K562 (cell line): ENCODE measurements around the gene USP32. TPM values are rescaled to one million over a fixed set of nuclear protein-coding genes. Genes with fewer than 3 reads are reported as not detected.

Experiments used
- ATAC-seq: fragments of 200-7000 bp; cut with Tn5 transposase; 3 replicates; pipeline ENCODE4 v1.9.1; 2020; ENCODE audit warnings: moderate library complexity
- BruUV-seq: library from RNA; stranded (reverse); fragments of 400-500 nt; replicated peaks from 2 replicates; lab custom pipeline; 2021; lab: Mats Ljungman, UMichigan
- CTCF ChIA-PET: fragments of 300-600 bp; formaldehyde crosslinking; extraction: SDS; loops from one replicate; lab custom pipeline; 2021; ENCODE audit warnings: low intra/inter-chr PET ratio; lab: Yijun Ruan, JAX
- POLR2A ChIA-PET: fragments of 300-600, 350-650 bp; sonication (Branson Sonifier 250); formaldehyde crosslinking; extraction: SDS; loops from one replicate; lab custom pipeline; 2021; ENCODE audit warnings: antibody characterized with exemption, inconsistent platforms; lab: Yijun Ruan, JAX
- DNase-seq, 4 experiments: peaks; one replicate each; pipeline versions ENCODE4 v3.0.0 to v3.0.0-alpha.2; 2011 to 2018; ENCODE audit warnings: low spot score in 3 of 4, mixed read lengths in 3 of 4; ENCODE audit errors: extremely low read depth in 1 of 4
- FAIRE-seq: peaks from 2 replicates; lab custom pipeline; 2011; peaks lifted over from hg19 to GRCh38; lab: Jason Lieb, UNC
- H2AFZ ChIP-seq: 2 replicates; pipeline ENCODE4 v1.6.0; 2011; ENCODE audit warnings: low read depth, low read length, control low read depth, inconsistent platforms
- H3K27ac ChIP-seq: fragments of 200-600 bp; 3 replicates; pipeline ENCODE4 v1.8.0; 2011; ENCODE audit warnings: low read depth, mild to moderate bottlenecking, control low read depth, inconsistent platforms, low read length, moderate library complexity, mixed read lengths; ENCODE audit errors: extremely low read depth
- H3K27me3 ChIP-seq, 2 experiments: fragments of 300-600 bp in 1 of 2; 2 replicates in 1 of 2; 3 replicates in 1 of 2; pipeline versions ENCODE4 v1.6.0 to v1.8.0; 2011; ENCODE audit warnings: inconsistent platforms in 2 of 2, low read length in 2 of 2, mild to moderate bottlenecking in 1 of 2, mixed read lengths in 1 of 2, moderate library complexity in 1 of 2; ENCODE audit not compliant: control insufficient read depth in 2 of 2, insufficient read depth in 2 of 2
- H3K36me3 ChIP-seq: fragments of 300-600 bp; 3 replicates; pipeline ENCODE4 v1.8.0; 2011; ENCODE audit warnings: mild to moderate bottlenecking, low read length, inconsistent platforms; ENCODE audit not compliant: control insufficient read depth, insufficient read depth
- H3K4me1 ChIP-seq, 2 experiments: fragments of 200-600 bp in 1 of 2; replicated peaks in 1 of 2; 2 replicates in 1 of 2; 3 replicates in 1 of 2; pipeline versions ENCODE4 v1.5.1 to v1.8.0; 2011; ENCODE audit warnings: inconsistent platforms in 2 of 2, low read length in 2 of 2, mild to moderate bottlenecking in 1 of 2, mixed read lengths in 1 of 2, moderate library complexity in 1 of 2; ENCODE audit not compliant: control insufficient read depth in 2 of 2, insufficient read depth in 2 of 2
- H3K4me2 ChIP-seq: 2 replicates; pipeline ENCODE4 v1.6.1; 2011; ENCODE audit warnings: low read length, control low read depth, inconsistent platforms, mixed read lengths; ENCODE audit not compliant: insufficient read depth
- H3K4me3 ChIP-seq: fragments of 200-600 bp; sonication (generic), shearing (Covaris generic); 2 replicates; pipeline ENCODE4 v1.5.1; 2016; ENCODE audit warnings: control low read depth, inconsistent platforms
- H3K79me2 ChIP-seq: fragments of 200-600 bp; 3 replicates; pipeline ENCODE4 v1.8.0; 2011; ENCODE audit warnings: low read length, inconsistent platforms; ENCODE audit not compliant: control insufficient read depth, insufficient read depth
- H3K9ac ChIP-seq, 2 experiments: 2 replicates each; pipeline versions ENCODE4 v1.6.0 to v1.6.1; 2011; ENCODE audit warnings: low read depth in 2 of 2, low read length in 2 of 2, control low read depth in 1 of 2, inconsistent platforms in 1 of 2, mild to moderate bottlenecking in 1 of 2, mixed read lengths in 1 of 2; ENCODE audit not compliant: insufficient read depth in 1 of 2
- H3K9me1 ChIP-seq: one replicate; pipeline ENCODE4 v1.6.0; 2011; ENCODE audit warnings: inconsistent platforms, mild to moderate bottlenecking, low read length, moderate library complexity; ENCODE audit not compliant: control insufficient read depth, insufficient read depth
- H3K9me3 ChIP-seq: replicated peaks from 2 replicates; pipeline ENCODE4 v1.5.1; 2011; ENCODE audit warnings: low read depth, low read length, inconsistent platforms; ENCODE audit not compliant: control insufficient read depth, insufficient read depth
- H4K20me1 ChIP-seq: replicated peaks from 2 replicates; pipeline ENCODE4 v1.6.1; 2011; ENCODE audit warnings: low read length, inconsistent platforms, mixed read lengths; ENCODE audit not compliant: control insufficient read depth, insufficient read depth
- ATF7 ChIP-seq: fragments of 450-650 bp; IDR thresholded peaks from 2 replicates; pipeline ENCODE4 v1.7.1; 2014; ENCODE audit warnings: mild to moderate bottlenecking, moderate library complexity
- CC2D1A ChIP-seq: fragments of 450-650 bp; IDR thresholded peaks from 2 replicates; pipeline ENCODE4 v1.6.1; 2017; ENCODE audit warnings: mild to moderate bottlenecking
- CREM ChIP-seq: IDR thresholded peaks from 2 replicates; pipeline ENCODE4 v1.6.1; 2014; ENCODE audit warnings: antibody characterized with exemption, low read depth
- MAFG ChIP-seq: fragments of 450-650 bp; conservative IDR thresholded peaks from 2 replicates; pipeline ENCODE4 v1.6.1; 2016; ENCODE audit warnings: missing genetic modification characterization, missing compliant biosample characterization
- MYC ChIP-seq, 2 experiments: fragments of 250-450 bp in 1 of 2; sonication (Bioruptor Pico) in 1 of 2; IDR thresholded peaks; 2 replicates each; pipeline versions ENCODE4 v1.5.1 to v1.6.1; 2012 to 2021; ENCODE audit warnings: low read depth in 2 of 2, borderline replicate concordance in 1 of 2, improper control_type of control experiment in 1 of 2, low read length in 1 of 2, mild to moderate bottlenecking in 1 of 2, moderate library complexity in 1 of 2
- NFIC ChIP-seq: fragments of 450-650 bp; IDR thresholded peaks from 2 replicates; pipeline ENCODE4 v1.6.1; 2017; ENCODE audit warnings: mild to moderate bottlenecking, inconsistent platforms
- RB1 ChIP-seq: fragments of 450-650 bp; IDR thresholded peaks from 2 replicates; pipeline ENCODE4 v1.6.1; 2017; ENCODE audit warnings: low read depth, mild to moderate bottlenecking
- RCOR1 ChIP-seq, 2 experiments: IDR thresholded peaks; 2 replicates each; pipeline ENCODE4 v1.6.1; 2012; ENCODE audit warnings: low read depth in 2 of 2, low read length in 2 of 2, borderline replicate concordance in 1 of 2, improper control_type of control experiment in 1 of 2
- SNIP1 ChIP-seq: fragments of 450-650 bp; IDR thresholded peaks from 2 replicates; pipeline ENCODE4 v1.7.1; 2017; ENCODE audit warnings: low read depth, mild to moderate bottlenecking
- STAG1 ChIP-seq: sonication (generic); formaldehyde crosslinking; IDR thresholded peaks from 2 replicates; pipeline ENCODE4 v1.5.0; 2020; ENCODE audit warnings: missing genetic modification reagents, borderline replicate concordance
- WGBS: fragments of 100-300 bp; shearing (Covaris generic); methylation state at CpG from one replicate; pipeline ENCODE4 v1.1.6; 2016; ENCODE audit warnings: low coverage, mixed read lengths; ENCODE audit not compliant: insufficient coverage; ENCODE audit errors: missing lambda C conversion rate; 5-methylcytosine and 5-hydroxymethylcytosine counted together
- in situ Hi-C: fragments of 300-500 bp; cut with MboI; formaldehyde crosslinking; loops from 4 replicates; pipeline ENCODE4 v1.15.0; 2018; ENCODE audit warnings: inconsistent platforms, mixed read lengths
- intact Hi-C: fragments of 100-400 bp; cut with micrococcal nuclease; formaldehyde crosslinking; loops from 2 replicates; pipeline ENCODE4 v1.14.2; 2022
- polyA plus RNA-seq, 8 experiments: library from polyadenylated mRNA; depleted of rRNA in 4 of 8; stranded (reverse) in 5 of 8; unstranded in 3 of 8; fragments of >200 nt; fragmentation: Nextera tagmentation in 2 of 8; fragmentation: Illumina TruSeq in 1 of 8; extraction: Ambion mirVana in 2 of 8; extraction: Trizol in 1 of 8; gene quantifications; 2 replicates each; pipeline versions ENCODE4 v1.2.1 to v1.2.3, GENCODE V29; 2011 to 2014; ENCODE audit warnings: inconsistent platforms in 1 of 8, missing spikeins in 1 of 8
- total RNA-seq, 7 experiments: library from RNA; depleted of rRNA in 6 of 7; stranded (reverse); fragments of >200 nt in 6 of 7; fragmentation: Illumina TruSeq in 2 of 7; extraction: Trizol in 2 of 7; gene quantifications; 2 replicates each; pipeline versions ENCODE4 v1.2.1 to v1.2.3, GENCODE V29; 2011 to 2021; ENCODE audit warnings: low replicate concordance in 1 of 7
- TF ChIP-seq, protein P1 (sequence below): fragments of 200-800 bp; sonication (Bioruptor generic); IDR thresholded peaks from 2 replicates; pipeline ENCODE4 v1.6.1; 2017; ENCODE audit warnings: missing genetic modification characterization, missing compliant biosample characterization
- TF ChIP-seq, protein P2 (sequence below), 3 experiments: fragments of 200-800 bp in 1 of 3; fragments of 250-450 bp in 1 of 3; fragments of 450-650 bp in 1 of 3; sonication (Bioruptor Pico) in 1 of 3; sonication (Bioruptor generic) in 1 of 3; formaldehyde crosslinking in 1 of 3; IDR thresholded peaks; 2 replicates each; pipeline versions ENCODE4 v1.6.1 to v1.8.0; 2016 to 2022; ENCODE audit warnings: mild to moderate bottlenecking in 2 of 3, missing genetic modification characterization in 2 of 3, missing compliant biosample characterization in 1 of 3, moderate library complexity in 1 of 3
- TF ChIP-seq, protein P3 (sequence below): IDR thresholded peaks from 2 replicates; pipeline ENCODE4 v1.6.1; 2016; ENCODE audit warnings: missing genetic modification characterization, missing compliant biosample characterization

The USP32 gene
- total and polyA plus RNA-seq, 9 of the 15 experiments (the other 6 are each of a cell fraction or from before 2014, with no cell fraction given), result 18.0 to 69.3 (median 47.1) TPM

DNA sequence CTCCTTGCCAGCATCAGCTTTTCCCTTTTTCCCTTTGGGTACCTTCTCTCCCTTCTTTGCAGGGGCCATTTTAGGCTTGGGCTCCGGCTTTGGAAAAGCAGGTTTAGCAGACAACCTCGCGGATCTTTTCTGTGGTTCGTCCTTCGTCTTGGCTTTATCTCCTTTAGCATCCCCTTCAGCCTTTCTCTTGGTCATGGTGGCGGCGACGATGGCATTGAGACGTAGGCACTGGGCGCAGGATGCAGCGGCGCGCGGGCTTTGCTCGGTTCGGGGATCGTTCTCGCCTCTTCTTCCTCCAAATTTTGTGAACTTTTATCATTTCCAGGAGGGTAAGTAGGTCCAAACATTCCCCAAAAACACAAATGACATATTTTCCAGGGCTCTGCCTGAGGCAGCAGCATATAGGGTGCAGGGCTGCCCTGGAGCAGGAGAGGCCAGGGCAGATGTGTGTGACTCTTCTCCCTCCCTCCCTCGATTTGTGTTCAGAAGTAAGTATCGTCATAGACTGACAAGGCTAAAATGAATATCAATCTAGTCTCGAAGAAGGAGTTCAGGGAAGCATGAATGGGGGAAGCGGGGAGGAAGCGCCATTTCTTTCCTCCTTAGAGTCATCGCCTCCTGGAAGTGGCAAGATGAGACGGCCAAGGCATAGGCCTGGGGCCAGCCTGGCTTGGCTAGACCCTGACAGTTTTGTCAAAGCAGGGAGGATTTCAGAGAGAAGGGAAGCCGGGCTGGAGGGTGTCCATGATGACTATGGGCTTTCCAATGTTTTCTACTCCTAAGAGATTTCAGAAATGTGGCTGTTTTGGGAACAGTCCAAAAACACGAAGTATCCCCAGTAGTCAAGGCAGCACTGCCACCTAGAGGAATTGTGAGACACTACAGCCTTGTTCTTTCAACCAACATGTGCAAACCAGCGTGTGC, 43.6 kb upstream of the USP32 start:
- no peak overlapping the region for H3K27ac ChIP-seq
- no peaks in the 10 kb centered on the region for H3K9me1 ChIP-seq
- no peaks in the 10 kb centered on the region for H4K20me1 ChIP-seq
- ChIA-PET POLR2A (no interaction called here), CTCF (interaction anchor here (0.6 to 1.6 kb wide), 4 partner anchors 120 to 359 kb away, joined by 5 to 14 read pairs (median 8); no protein-coding TSS in a partner anchor)
- peak overlapping the region; percentile 45; the same call in 1 of the 2 replicates for H3K4me2 ChIP-seq
- peak overlapping the region; percentile 80 for H2AFZ ChIP-seq
- FAIRE-seq (peak; percentile 92), DNase-seq (peak; percentile 65 to 87 (median 71)), ATAC-seq (peak; percentile 84)
- no peak overlapping the region for H3K4me3 ChIP-seq
- 58% methylated on average over 23 of the region's 28 CpGs for WGBS
- no TSS peak for BruUV-seq
- peaks cover 3% of the 10 kb centered on the region in 2 experiments; a peak in 3 of 5 replicates for H3K4me1 ChIP-seq
- in situ Hi-C loops (no loop called here), intact Hi-C loops (loop anchor here (1.0 to 5.0 kb wide), 4 partner anchors 121 to 292 kb away; no protein-coding TSS in a partner anchor)
- H3K79me2 ChIP-seq, result no peaks in the 10 kb centered on the region
- H3K9me3 ChIP-seq, result peaks cover 9% of the 10 kb centered on the region; the same call in 1 of the 2 replicates
- H3K27me3 ChIP-seq, result no peaks in the 10 kb centered on the region
- H3K9ac ChIP-seq, result no peak overlapping the region
- no peaks in the 10 kb centered on the region for H3K36me3 ChIP-seq
- peak; percentile 32; the same call in 1 of the 2 replicates for TF ChIP-seq ATF7
- TF ChIP-seq MAFG, result peak; percentile 45
- TF ChIP-seq NFIC, result peak; percentile 98
- TF ChIP-seq STAG1 (CRISPR knock-in tag), result peak; percentile 81; the same call in 1 of the 2 replicates
- TF ChIP-seq, protein P1, sequence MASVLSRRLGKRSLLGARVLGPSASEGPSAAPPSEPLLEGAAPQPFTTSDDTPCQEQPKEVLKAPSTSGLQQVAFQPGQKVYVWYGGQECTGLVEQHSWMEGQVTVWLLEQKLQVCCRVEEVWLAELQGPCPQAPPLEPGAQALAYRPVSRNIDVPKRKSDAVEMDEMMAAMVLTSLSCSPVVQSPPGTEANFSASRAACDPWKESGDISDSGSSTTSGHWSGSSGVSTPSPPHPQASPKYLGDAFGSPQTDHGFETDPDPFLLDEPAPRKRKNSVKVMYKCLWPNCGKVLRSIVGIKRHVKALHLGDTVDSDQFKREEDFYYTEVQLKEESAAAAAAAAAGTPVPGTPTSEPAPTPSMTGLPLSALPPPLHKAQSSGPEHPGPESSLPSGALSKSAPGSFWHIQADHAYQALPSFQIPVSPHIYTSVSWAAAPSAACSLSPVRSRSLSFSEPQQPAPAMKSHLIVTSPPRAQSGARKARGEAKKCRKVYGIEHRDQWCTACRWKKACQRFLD (CRISPR knock-in tag), result peak; percentile 28; the same call in 1 of the 2 replicates
- peak; percentile 62; the same call in 1 of the 2 replicates for TF ChIP-seq MYC (IDR thresholded peaks at IDR 0.05; ENCODE audit: low read depth, low read length)
- no peak for TF ChIP-seq MYC (CRISPR knock-in tag; IDR thresholded peaks at IDR 0.05; ENCODE audit: borderline replicate concordance, low read depth)
- TF ChIP-seq, protein P2, sequence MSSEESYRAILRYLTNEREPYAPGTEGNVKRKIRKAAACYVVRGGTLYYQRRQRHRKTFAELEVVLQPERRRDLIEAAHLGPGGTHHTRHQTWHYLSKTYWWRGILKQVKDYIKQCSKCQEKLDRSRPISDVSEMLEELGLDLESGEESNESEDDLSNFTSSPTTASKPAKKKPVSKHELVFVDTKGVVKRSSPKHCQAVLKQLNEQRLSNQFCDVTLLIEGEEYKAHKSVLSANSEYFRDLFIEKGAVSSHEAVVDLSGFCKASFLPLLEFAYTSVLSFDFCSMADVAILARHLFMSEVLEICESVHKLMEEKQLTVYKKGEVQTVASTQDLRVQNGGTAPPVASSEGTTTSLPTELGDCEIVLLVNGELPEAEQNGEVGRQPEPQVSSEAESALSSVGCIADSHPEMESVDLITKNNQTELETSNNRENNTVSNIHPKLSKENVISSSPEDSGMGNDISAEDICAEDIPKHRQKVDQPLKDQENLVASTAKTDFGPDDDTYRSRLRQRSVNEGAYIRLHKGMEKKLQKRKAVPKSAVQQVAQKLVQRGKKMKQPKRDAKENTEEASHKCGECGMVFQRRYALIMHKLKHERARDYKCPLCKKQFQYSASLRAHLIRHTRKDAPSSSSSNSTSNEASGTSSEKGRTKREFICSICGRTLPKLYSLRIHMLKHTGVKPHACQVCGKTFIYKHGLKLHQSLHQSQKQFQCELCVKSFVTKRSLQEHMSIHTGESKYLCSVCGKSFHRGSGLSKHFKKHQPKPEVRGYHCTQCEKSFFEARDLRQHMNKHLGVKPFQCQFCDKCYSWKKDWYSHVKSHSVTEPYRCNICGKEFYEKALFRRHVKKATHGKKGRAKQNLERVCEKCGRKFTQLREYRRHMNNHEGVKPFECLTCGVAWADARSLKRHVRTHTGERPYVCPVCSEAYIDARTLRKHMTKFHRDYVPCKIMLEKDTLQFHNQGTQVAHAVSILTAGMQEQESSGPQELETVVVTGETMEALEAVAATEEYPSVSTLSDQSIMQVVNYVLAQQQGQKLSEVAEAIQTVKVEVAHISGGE (CRISPR knock-in tag; IDR thresholded peaks at IDR 0.05), result peak in 1 of 3 experiments; percentile 62; a peak in 2 of 6 replicates
- peak; percentile 70; the same call in 1 of the 2 replicates for TF ChIP-seq CC2D1A
- no peak for TF ChIP-seq SNIP1
- TF ChIP-seq RCOR1 (IDR thresholded peaks at IDR 0.05; ENCODE audit: borderline replicate concordance in 1 of 2, low read depth in 2 of 2, low read length in 2 of 2), result peak in 1 of 2 experiments; percentile 41; a peak in 1 of 4 replicates
- TF ChIP-seq, protein P3, sequence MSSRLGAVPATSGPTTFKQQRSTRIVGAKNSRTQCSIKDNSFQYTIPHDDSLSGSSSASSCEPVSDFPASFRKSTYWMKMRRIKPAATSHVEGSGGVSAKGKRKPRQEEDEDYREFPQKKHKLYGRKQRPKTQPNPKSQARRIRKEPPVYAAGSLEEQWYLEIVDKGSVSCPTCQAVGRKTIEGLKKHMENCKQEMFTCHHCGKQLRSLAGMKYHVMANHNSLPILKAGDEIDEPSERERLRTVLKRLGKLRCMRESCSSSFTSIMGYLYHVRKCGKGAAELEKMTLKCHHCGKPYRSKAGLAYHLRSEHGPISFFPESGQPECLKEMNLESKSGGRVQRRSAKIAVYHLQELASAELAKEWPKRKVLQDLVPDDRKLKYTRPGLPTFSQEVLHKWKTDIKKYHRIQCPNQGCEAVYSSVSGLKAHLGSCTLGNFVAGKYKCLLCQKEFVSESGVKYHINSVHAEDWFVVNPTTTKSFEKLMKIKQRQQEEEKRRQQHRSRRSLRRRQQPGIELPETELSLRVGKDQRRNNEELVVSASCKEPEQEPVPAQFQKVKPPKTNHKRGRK (tag), result no peak
- peak; percentile 31; the same call in 1 of the 2 replicates for TF ChIP-seq RB1
- peak; percentile 50 for TF ChIP-seq CREM
